HEK293T (cell line): ENCODE data around the gene KIAA0930.

Experiments used
- BHLHE40 ChIP-seq: fragments of 450-650 bp; IDR thresholded peaks from 2 replicates; pipeline ENCODE4 v1.6.1; 2016; ENCODE audit warnings: mild to moderate bottlenecking, moderate library complexity, borderline replicate concordance
- TF ChIP-seq, protein P1 (sequence below): fragments of 450-650 bp; IDR thresholded peaks from 2 replicates; pipeline ENCODE4 v1.6.1; 2016

DNA sequence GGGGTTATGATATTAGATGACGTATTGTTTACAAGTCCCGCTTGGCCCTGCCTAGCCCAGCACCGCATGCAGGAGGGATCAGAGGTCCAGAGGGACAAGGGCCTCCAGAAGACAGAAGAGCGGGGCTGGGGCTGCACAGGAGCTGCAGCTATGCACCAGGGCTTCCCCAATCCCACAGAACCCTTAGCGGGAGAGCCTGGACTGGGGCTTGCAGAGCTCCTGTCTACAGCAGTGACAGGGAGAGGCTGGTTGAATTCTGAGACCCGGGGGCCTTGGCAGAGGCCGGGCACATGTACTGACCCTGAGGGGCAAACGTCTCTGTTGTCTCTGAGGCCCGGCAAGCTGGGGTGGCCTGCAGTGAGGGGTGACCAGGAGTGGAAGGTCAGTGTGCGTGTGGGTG is 6.9 kb downstream of the KIAA0930 start:
- TF ChIP-seq, protein P1, sequence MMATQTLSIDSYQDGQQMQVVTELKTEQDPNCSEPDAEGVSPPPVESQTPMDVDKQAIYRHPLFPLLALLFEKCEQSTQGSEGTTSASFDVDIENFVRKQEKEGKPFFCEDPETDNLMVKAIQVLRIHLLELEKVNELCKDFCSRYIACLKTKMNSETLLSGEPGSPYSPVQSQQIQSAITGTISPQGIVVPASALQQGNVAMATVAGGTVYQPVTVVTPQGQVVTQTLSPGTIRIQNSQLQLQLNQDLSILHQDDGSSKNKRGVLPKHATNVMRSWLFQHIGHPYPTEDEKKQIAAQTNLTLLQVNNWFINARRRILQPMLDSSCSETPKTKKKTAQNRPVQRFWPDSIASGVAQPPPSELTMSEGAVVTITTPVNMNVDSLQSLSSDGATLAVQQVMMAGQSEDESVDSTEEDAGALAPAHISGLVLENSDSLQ = no peak
- TF ChIP-seq BHLHE40 = no peak
